ENCODE data around the gene FAXDC2. TPM values are rescaled to one million over a fixed set of nuclear protein-coding genes. Genes with fewer than 3 reads are reported as not detected.

FAXDC2 gene
- total RNA-seq, 1 experiment from 2014 or later = 0.39 TPM

DNA sequence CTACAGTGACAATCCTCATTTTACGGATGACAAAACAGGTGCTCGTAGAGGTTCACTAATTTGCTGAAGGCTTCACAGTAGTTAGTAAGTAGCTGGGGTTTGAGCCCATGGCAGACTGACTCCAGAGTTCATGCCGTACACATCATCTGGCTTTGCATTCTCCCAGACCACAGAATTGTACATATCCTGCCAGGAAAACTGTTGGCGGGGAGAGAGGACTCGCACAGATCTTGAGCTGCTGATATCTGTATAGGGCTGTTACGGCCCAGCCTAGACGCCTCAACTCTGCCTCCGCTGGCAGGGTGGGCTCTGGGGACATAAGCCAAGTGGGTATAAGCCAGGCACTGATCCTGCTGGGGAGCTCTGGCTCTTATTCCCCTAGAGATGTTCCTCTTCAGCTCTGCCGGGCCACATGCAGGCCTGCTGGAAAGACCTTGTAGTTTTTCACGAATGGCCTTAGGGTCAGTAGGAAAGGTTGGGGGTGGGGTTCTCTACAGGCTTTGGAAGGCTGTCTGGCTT, 79.0 kb downstream of the FAXDC2 start:
- DNase-seq (ENCODE audit: low read depth, low spot score) (no peak), ATAC-seq (peak; percentile 54)
- TF ChIP-seq TCF7L2 (IDR thresholded peaks at IDR 0.05; ENCODE audit: low read depth, low read length) (no peak), POLR2AphosphoS5 (IDR thresholded peaks at IDR 0.05; ENCODE audit: low read depth, low read length) (no peak), SIN3A (IDR thresholded peaks at IDR 0.05; ENCODE audit: borderline replicate concordance, insufficient read depth, low read depth, low read length) (no peak)
- TF ChIP-seq, protein P1, sequence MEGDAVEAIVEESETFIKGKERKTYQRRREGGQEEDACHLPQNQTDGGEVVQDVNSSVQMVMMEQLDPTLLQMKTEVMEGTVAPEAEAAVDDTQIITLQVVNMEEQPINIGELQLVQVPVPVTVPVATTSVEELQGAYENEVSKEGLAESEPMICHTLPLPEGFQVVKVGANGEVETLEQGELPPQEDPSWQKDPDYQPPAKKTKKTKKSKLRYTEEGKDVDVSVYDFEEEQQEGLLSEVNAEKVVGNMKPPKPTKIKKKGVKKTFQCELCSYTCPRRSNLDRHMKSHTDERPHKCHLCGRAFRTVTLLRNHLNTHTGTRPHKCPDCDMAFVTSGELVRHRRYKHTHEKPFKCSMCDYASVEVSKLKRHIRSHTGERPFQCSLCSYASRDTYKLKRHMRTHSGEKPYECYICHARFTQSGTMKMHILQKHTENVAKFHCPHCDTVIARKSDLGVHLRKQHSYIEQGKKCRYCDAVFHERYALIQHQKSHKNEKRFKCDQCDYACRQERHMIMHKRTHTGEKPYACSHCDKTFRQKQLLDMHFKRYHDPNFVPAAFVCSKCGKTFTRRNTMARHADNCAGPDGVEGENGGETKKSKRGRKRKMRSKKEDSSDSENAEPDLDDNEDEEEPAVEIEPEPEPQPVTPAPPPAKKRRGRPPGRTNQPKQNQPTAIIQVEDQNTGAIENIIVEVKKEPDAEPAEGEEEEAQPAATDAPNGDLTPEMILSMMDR (IDR thresholded peaks at IDR 0.05) = no peak
- TF ChIP-seq, protein P2, sequence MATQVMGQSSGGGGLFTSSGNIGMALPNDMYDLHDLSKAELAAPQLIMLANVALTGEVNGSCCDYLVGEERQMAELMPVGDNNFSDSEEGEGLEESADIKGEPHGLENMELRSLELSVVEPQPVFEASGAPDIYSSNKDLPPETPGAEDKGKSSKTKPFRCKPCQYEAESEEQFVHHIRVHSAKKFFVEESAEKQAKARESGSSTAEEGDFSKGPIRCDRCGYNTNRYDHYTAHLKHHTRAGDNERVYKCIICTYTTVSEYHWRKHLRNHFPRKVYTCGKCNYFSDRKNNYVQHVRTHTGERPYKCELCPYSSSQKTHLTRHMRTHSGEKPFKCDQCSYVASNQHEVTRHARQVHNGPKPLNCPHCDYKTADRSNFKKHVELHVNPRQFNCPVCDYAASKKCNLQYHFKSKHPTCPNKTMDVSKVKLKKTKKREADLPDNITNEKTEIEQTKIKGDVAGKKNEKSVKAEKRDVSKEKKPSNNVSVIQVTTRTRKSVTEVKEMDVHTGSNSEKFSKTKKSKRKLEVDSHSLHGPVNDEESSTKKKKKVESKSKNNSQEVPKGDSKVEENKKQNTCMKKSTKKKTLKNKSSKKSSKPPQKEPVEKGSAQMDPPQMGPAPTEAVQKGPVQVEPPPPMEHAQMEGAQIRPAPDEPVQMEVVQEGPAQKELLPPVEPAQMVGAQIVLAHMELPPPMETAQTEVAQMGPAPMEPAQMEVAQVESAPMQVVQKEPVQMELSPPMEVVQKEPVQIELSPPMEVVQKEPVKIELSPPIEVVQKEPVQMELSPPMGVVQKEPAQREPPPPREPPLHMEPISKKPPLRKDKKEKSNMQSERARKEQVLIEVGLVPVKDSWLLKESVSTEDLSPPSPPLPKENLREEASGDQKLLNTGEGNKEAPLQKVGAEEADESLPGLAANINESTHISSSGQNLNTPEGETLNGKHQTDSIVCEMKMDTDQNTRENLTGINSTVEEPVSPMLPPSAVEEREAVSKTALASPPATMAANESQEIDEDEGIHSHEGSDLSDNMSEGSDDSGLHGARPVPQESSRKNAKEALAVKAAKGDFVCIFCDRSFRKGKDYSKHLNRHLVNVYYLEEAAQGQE (IDR thresholded peaks at IDR 0.05; ENCODE audit: insufficient read depth in 1 of 2, low read depth in 2 of 2, low read length in 1 of 2) = no peak
- H3K36me3 ChIP-seq (ENCODE audit: control insufficient read depth, insufficient read depth, low read length) = no peaks in the 10 kb centered on the region
- no peaks in the 10 kb centered on the region for H3K9me3 ChIP-seq (ENCODE audit: control insufficient read depth, insufficient read depth, low read depth, low read length)
- in situ Hi-C loops (cut with HindIII; ENCODE audit: low pct_unique_long_range_greater_than_20kb, low sequenced_read_pairs) = no loop called here
- peaks cover 56% of the 10 kb centered on the region for H3K4me1 ChIP-seq (ENCODE audit: control insufficient read depth, insufficient read depth, low read length)
- CTCF ChIA-PET = no interaction called here
- H3K27ac ChIP-seq (ENCODE audit: low read length) = no peak overlapping the region
- H3K4me3 ChIP-seq (ENCODE audit: low read depth in 2 of 2, low read length in 2 of 2) = no peak overlapping the region
- BruUV-seq (replicated peaks) = no TSS peak
- no peaks in the 10 kb centered on the region for H3K27me3 ChIP-seq (ENCODE audit: control insufficient read depth, insufficient read depth, low read length)
- POLR2A ChIA-PET = interaction anchor here (0.6 to 0.9 kb wide), 3 partner anchors 10 to 43 kb away, joined by 3 to 7 read pairs (median 6); no protein-coding TSS in a partner anchor
- intact Hi-C loops (cut with micrococcal nuclease; ENCODE audit: unreplicated experiment) = no loop called here

DNA sequence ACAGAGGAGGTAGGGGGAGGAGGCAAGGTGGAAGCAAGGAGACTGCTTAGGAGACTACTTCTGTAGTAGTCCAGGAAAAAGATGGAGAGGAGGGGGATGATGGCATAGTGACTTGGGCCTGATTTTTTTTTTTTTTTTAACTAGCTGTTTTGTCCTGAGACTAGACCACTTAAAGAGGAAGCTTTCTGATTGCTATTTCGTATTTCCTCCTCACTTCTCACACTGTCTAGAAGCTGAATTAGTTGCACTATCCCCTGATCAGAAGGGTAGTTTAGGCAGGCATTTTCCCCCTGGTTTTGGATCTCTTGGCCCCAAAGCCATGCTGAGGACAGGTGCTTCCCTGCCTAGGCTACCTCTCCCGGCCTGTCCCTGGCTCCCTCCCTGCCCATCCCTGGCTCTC, 80.3 kb downstream of the FAXDC2 start:
- Histone ChIP-seq H3K9me3 (ENCODE audit: control insufficient read depth, insufficient read depth, low read depth, low read length) (no peaks in the 10 kb centered on the region), H3K27ac (ENCODE audit: low read length) (no peak overlapping the region), H3K27me3 (ENCODE audit: control insufficient read depth, insufficient read depth, low read length) (no peaks in the 10 kb centered on the region), H3K36me3 (ENCODE audit: control insufficient read depth, insufficient read depth, low read length) (no peaks in the 10 kb centered on the region), H3K4me3 (ENCODE audit: low read depth in 2 of 2, low read length in 2 of 2) (no peak overlapping the region), H3K4me1 (ENCODE audit: control insufficient read depth, insufficient read depth, low read length) (peaks cover 62% of the 10 kb centered on the region)
- DNase-seq (ENCODE audit: low read depth, low spot score) (no peak), ATAC-seq (no peak)
- TF ChIP-seq, protein P1 (IDR thresholded peaks at IDR 0.05) = no peak
- in situ Hi-C loops (cut with HindIII; ENCODE audit: low pct_unique_long_range_greater_than_20kb, low sequenced_read_pairs) (no loop called here), intact Hi-C loops (cut with micrococcal nuclease; ENCODE audit: unreplicated experiment) (no loop called here)
- BruUV-seq (replicated peaks) = no TSS peak
- ChIA-PET POLR2A (interaction anchor here (0.7 kb wide), 1 partner anchor 111 kb away, joined by 6 read pairs; no protein-coding TSS in a partner anchor), CTCF (interaction anchor here (0.6 kb wide), 1 partner anchor 39 kb away, joined by 3 read pairs; no protein-coding TSS in a partner anchor)

Small RNAs within 50 kb of the gene (microRNA-seq; reads per million reads assigned to microRNA genes)
- not detected for gene MIR378H (ENCODE audit: unreplicated experiment)

Other genes with a start within 250 kb of the FAXDC2 start
- 325 TPM for gene LARP1, start 95.2 kb downstream of the FAXDC2 start, total RNA-seq (2021; ENCODE audit: unreplicated experiment)
- 45.9 TPM for gene CNOT8, start 8.0 kb upstream of the FAXDC2 start, total RNA-seq (2021; ENCODE audit: unreplicated experiment)
- gene GEMIN5, start 87.6 kb upstream of the FAXDC2 start, total RNA-seq (2021; ENCODE audit: unreplicated experiment) = 29.5 TPM
- gene MRPL22, start 90.5 kb upstream of the FAXDC2 start, total RNA-seq (2021; ENCODE audit: unreplicated experiment) = 61.5 TPM
- gene KIF4B, start 163.2 kb upstream of the FAXDC2 start, total RNA-seq (2021; ENCODE audit: unreplicated experiment) = 0.10 TPM